PFSK-1 (cell line): Measurements from ENCODE around the gene TNS3.

ENCODE experiments used
- FOXP2 ChIP-seq: optimal IDR thresholded peaks from 2 replicates; pipeline ENCODE3; 2011; ENCODE audit warnings: borderline replicate concordance, control low read depth, inconsistent platforms; ENCODE audit not compliant: insufficient read depth; ENCODE audit errors: extremely low read length, extremely low read depth
- POLR2AphosphoS5 ChIP-seq: IDR thresholded peaks from 2 replicates; pipeline ENCODE4 v1.6.1; 2012; ENCODE audit warnings: low read depth, mild to moderate bottlenecking, control low read depth, low read length, moderate library complexity
- REST ChIP-seq, 2 experiments: IDR thresholded peaks; 2 replicates each; pipeline versions ENCODE4 v1.6.1 to v1.8.0; 2011 to 2012; ENCODE audit warnings: low read depth in 2 of 2, low read length in 2 of 2, control low read depth in 1 of 2, inconsistent platforms in 1 of 2, mild to moderate bottlenecking in 1 of 2, moderate library complexity in 1 of 2; ENCODE audit not compliant: insufficient read depth in 1 of 2
- SIN3A ChIP-seq: IDR thresholded peaks from 2 replicates; pipeline ENCODE4 v1.6.1; 2012; ENCODE audit warnings: mild to moderate bottlenecking, low read length, moderate library complexity, borderline replicate concordance; ENCODE audit not compliant: insufficient read depth
- TAF1 ChIP-seq: IDR thresholded peaks from 2 replicates; pipeline ENCODE4 v1.6.1; 2012; ENCODE audit warnings: low read length, control low read depth, borderline replicate concordance; ENCODE audit not compliant: insufficient read depth

GRCh38 chr7:47392241-47392759 is 189.6 kb downstream of the TNS3 start:
- TF ChIP-seq POLR2AphosphoS5 (no peak), SIN3A (no peak), REST (IDR thresholded peaks at IDR 0.05; ENCODE audit: insufficient read depth in 1 of 2, low read depth in 2 of 2, low read length in 2 of 2) (no peak), TAF1 (no peak), FOXP2 (no peak)
